Right lobe of liver (tissue), 6 donors: ENCODE results near the gene KL. TPM values are rescaled to one million over a fixed set of nuclear protein-coding genes. Genes with fewer than 3 reads are reported as not detected.

Experiments
- ATAC-seq, 4 donors: fragments of 200-7000 bp; cut with Tn5 transposase; one replicate each; pipeline ENCODE4 v1.9.1; 2020; ENCODE audit warnings: mild to moderate bottlenecking in 4 of 4, moderate library complexity in 4 of 4
- DNase-seq, 3 donors: peaks; one replicate each; pipeline ENCODE4 v3.0.0-alpha.2; 2020
- H3K27ac ChIP-seq, 3 donors: fragments of 200-600 bp; one replicate each; pipeline ENCODE4 v1.8.0; 2022
- H3K27me3 ChIP-seq, 2 donors: fragments of 200-600 bp; one replicate each; pipeline ENCODE4 v1.8.0; 2022
- H3K36me3 ChIP-seq, 4 donors: fragments of 200-600 bp; sonication (generic) in 1 of 4; one replicate each; pipeline versions ENCODE4 v1.5.1 to v1.8.0; 2017 to 2022; ENCODE audit warnings: control low read depth in 1 of 4
- H3K4me1 ChIP-seq, 4 donors: fragments of 200-600 bp; sonication (generic) in 1 of 4; one replicate each; pipeline versions ENCODE4 v1.5.1 to v1.8.0; 2017 to 2022; ENCODE audit warnings: control low read depth in 1 of 4
- H3K4me3 ChIP-seq, 3 donors: fragments of 200-600 bp; one replicate each; pipeline ENCODE4 v1.8.0; 2022
- H3K9me3 ChIP-seq, 4 donors: fragments of 200-600 bp; sonication (generic) in 1 of 4; one replicate each; pipeline versions ENCODE4 v1.5.1 to v1.8.0; 2017 to 2022; ENCODE audit warnings: control low read depth in 1 of 4
- CTCF ChIP-seq, 4 donors: fragments of 200-600 bp in 3 of 4; fragments of 450-650 bp in 1 of 4; IDR thresholded peaks; one replicate each; pipeline versions ENCODE4 v1.5.1 to v1.8.0; 2016 to 2022; ENCODE audit warnings: antibody characterized with exemption in 4 of 4, mild to moderate bottlenecking in 2 of 4
- POLR2A ChIP-seq: fragments of 450-650 bp; IDR thresholded peaks from one replicate; pipeline ENCODE4 v1.6.1; 2017; ENCODE audit warnings: antibody characterized with exemption, mild to moderate bottlenecking
- WGBS: methylation state at CpG from one replicate; pipeline ENCODE4 v1.1.6; 2018; ENCODE audit warnings: low coverage, low lambda C conversion rate; ENCODE audit not compliant: insufficient coverage; ENCODE audit errors: missing lambda C conversion rate; 5-methylcytosine and 5-hydroxymethylcytosine counted together
- intact Hi-C, 2 donors: fragments of 100-400 bp; cut with DNase I; formaldehyde crosslinking; loops; one replicate each; pipeline versions ENCODE4 v1.11.2 to v1.14.1; 2022
- total RNA-seq, 6 experiments: library from RNA; depleted of rRNA in 2 of 6; stranded (reverse); fragments of >200 nt in 2 of 6; fragmentation: NEBNext Ultra II Directional in 3 of 6; extraction: Animal tissue kit (Norgen Biotek cat#: 25700) in 3 of 6; gene quantifications; one replicate each; pipeline versions ENCODE4 v1.1.0 to v1.2.4, GENCODE V29; 2016 to 2023
- donor health status: DM: no; HTN: yes; CAD: no.
- donor health status: DM: no; HTN: no; CAD: no.
- donor health status: DM: no; HTN: no; CAD: no.
- donor health status: DM: no; HTN: yes; CAD: no.
- donor health status: DM: no; HTN: yes; CAD: no.

Gene KL
- total RNA-seq, 6 experiments from 2014 or later, result 0.09 to 1.2 (median 0.39) TPM

- H3K9me3 ChIP-seq, result no peaks in the 10 kb centered on the region
- DNase-seq, result no peak
- no peak for ATAC-seq
- no peaks in the 10 kb centered on the region for H3K27me3 ChIP-seq
- TF ChIP-seq POLR2A, result no peak
- TF ChIP-seq CTCF (IDR thresholded peaks at IDR 0.05), result no peak
- H3K27ac ChIP-seq, result no peak overlapping the region
- no peaks in the 10 kb centered on the region for H3K4me1 ChIP-seq
- no peaks in the 10 kb centered on the region for H3K36me3 ChIP-seq
- intact Hi-C loops, result no loop called here
- WGBS, result 48% methylated on average over 2 of the region's 2 CpGs
- no peak overlapping the region for H3K4me3 ChIP-seq
These were observed 23.9 kb downstream of the KL start for GRCh38 chr13:33040090-33040489.

GRCh38 chr13:33045851-33046592 lies 29.8 kb downstream of the KL start:
- Histone ChIP-seq H3K36me3 (no peaks in the 10 kb centered on the region), H3K4me3 (no peak overlapping the region), H3K4me1 (no peaks in the 10 kb centered on the region), H3K9me3 (no peaks in the 10 kb centered on the region), H3K27ac (no peak overlapping the region), H3K27me3 (no peaks in the 10 kb centered on the region)
- DNase-seq (no peak), ATAC-seq (no peak)
- 54% methylated on average over 4 of the region's 4 CpGs for WGBS
- intact Hi-C loops, result no loop called here
- no peak for TF ChIP-seq POLR2A
- TF ChIP-seq CTCF (IDR thresholded peaks at IDR 0.05), result no peak

- H3K36me3 ChIP-seq, result no peaks in the 10 kb centered on the region
- no peak overlapping the region for H3K4me3 ChIP-seq
- no peak overlapping the region for H3K27ac ChIP-seq
- no peaks in the 10 kb centered on the region for H3K4me1 ChIP-seq
- ATAC-seq (no peak), DNase-seq (no peak)
- no peak for TF ChIP-seq POLR2A
- no peak for TF ChIP-seq CTCF (IDR thresholded peaks at IDR 0.05)
- WGBS, result 27% methylated on average over 4 of the region's 4 CpGs
- no peaks in the 10 kb centered on the region for H3K27me3 ChIP-seq
- intact Hi-C loops, result no loop called here
- H3K9me3 ChIP-seq, result no peaks in the 10 kb centered on the region
These were observed 33.9 kb downstream of the KL start for GRCh38 chr13:33050161-33050560.

- WGBS, result 97% methylated on average over 3 of the region's 3 CpGs
- Histone ChIP-seq H3K27ac (no peak overlapping the region), H3K9me3 (no peaks in the 10 kb centered on the region), H3K27me3 (no peaks in the 10 kb centered on the region), H3K4me1 (no peaks in the 10 kb centered on the region), H3K36me3 (no peaks in the 10 kb centered on the region), H3K4me3 (no peak overlapping the region)
- no peak for TF ChIP-seq POLR2A
- no peak for TF ChIP-seq CTCF (IDR thresholded peaks at IDR 0.05)
- no peak for ATAC-seq
- DNase-seq, result no peak
- intact Hi-C loops, result no loop called here
These were observed 35.4 kb downstream of the KL start for GRCh38 chr13:33051632-33052031.
